PC-3 (cell line): ENCODE measurements around the gene ABCA8. TPM values are rescaled to one million over a fixed set of nuclear protein-coding genes. Genes with fewer than 3 reads are reported as not detected.

Experiments used
- ATAC-seq: fragments of 200-7000 bp; cut with Tn5 transposase; 2 replicates; pipeline ENCODE4 v1.9.1; 2020; ENCODE audit warnings: mild to moderate bottlenecking, moderate library complexity
- BruUV-seq: library from RNA; stranded (reverse); fragments of 400-500 nt; replicated peaks from 2 replicates; lab custom pipeline; 2021; lab: Mats Ljungman, UMichigan
- CTCF ChIA-PET: fragments of 300-600 bp; sonication (Branson Sonifier 250); formaldehyde crosslinking; loops from one replicate; lab custom pipeline; 2022; ENCODE audit warnings: antibody characterized with exemption; lab: Charles Lee
- POLR2A ChIA-PET: fragments of 300-600 bp; sonication (Branson Sonifier 250); formaldehyde crosslinking; loops from one replicate; lab custom pipeline; 2022; ENCODE audit warnings: antibody characterized with exemption; ENCODE audit not compliant: unreplicated experiment; lab: Charles Lee
- DNase-seq: peaks from one replicate; pipeline ENCODE4 v3.0.0-alpha.2; 2015
- H2AFZ ChIP-seq: fragments of 300-600 bp; sonication (generic); 2 replicates; pipeline ENCODE4 v1.6.0; 2016; ENCODE audit warnings: antibody characterized with exemption, low read length
- H3F3A ChIP-seq: fragments of 300-600 bp; sonication (generic); one replicate; pipeline ENCODE4 v1.6.0; 2017; ENCODE audit warnings: antibody characterized with exemption, low read length, control low read depth, mild to moderate bottlenecking; ENCODE audit not compliant: unreplicated experiment
- H3K27ac ChIP-seq: fragments of 300-600 bp; sonication (generic); 2 replicates; pipeline ENCODE4 v1.5.1; 2016; ENCODE audit warnings: mild to moderate bottlenecking, low read length
- H3K27me3 ChIP-seq: fragments of 300-600 bp; sonication (generic); 2 replicates; pipeline ENCODE4 v1.6.1; 2016; ENCODE audit warnings: low read length, mixed read lengths
- H3K36me3 ChIP-seq: fragments of 300-600 bp; sonication (generic); 2 replicates; pipeline ENCODE4 v1.6.1; 2016; ENCODE audit warnings: low read depth, mixed run types, low read length, mixed read lengths
- H3K4me1 ChIP-seq: fragments of 300-600 bp; sonication (generic); 2 replicates; pipeline ENCODE4 v1.5.1; 2016; ENCODE audit warnings: low read length; ENCODE audit not compliant: insufficient read depth
- H3K4me2 ChIP-seq: fragments of 300-600 bp; sonication (generic); 2 replicates; pipeline ENCODE4 v1.6.0; 2016; ENCODE audit warnings: low read length
- H3K4me3 ChIP-seq: fragments of 300-600 bp; sonication (generic); 2 replicates; pipeline ENCODE4 v1.5.1; 2016; ENCODE audit warnings: mild to moderate bottlenecking, low read length, mixed read lengths
- H3K79me2 ChIP-seq: fragments of 300-600 bp; sonication (generic); 2 replicates; pipeline ENCODE4 v1.6.1; 2017; ENCODE audit warnings: low read length, mixed read lengths
- H3K9ac ChIP-seq: fragments of 300-600 bp; sonication (generic); 2 replicates; pipeline ENCODE4 v1.6.0; 2016; ENCODE audit warnings: mild to moderate bottlenecking, low read length
- H3K9me2 ChIP-seq: fragments of 300-600 bp; sonication (generic); replicated peaks from 2 replicates; pipeline ENCODE4 v1.6.1; 2016; ENCODE audit warnings: mixed run types, low read length, mixed read lengths
- H3K9me3 ChIP-seq: fragments of 300-600 bp; sonication (generic); 2 replicates; pipeline ENCODE4 v1.6.1; 2016; ENCODE audit warnings: low read length, mixed read lengths
- H4K20me1 ChIP-seq: fragments of 300-600 bp; sonication (generic); 2 replicates; pipeline ENCODE4 v1.6.1; 2016; ENCODE audit warnings: low read length, mixed read lengths
- EZH2 ChIP-seq: fragments of 300-600 bp; sonication (generic); IDR thresholded peaks from one replicate; pipeline ENCODE4 v1.6.1; 2017; ENCODE audit warnings: antibody characterized with exemption, mild to moderate bottlenecking, low read length; ENCODE audit not compliant: unreplicated experiment
- EZH2phosphoT487 ChIP-seq: fragments of 300-600 bp; sonication (generic); IDR thresholded peaks from 2 replicates; pipeline ENCODE4 v1.6.1; 2018; ENCODE audit warnings: mild to moderate bottlenecking, antibody characterized with exemption, low read length, borderline replicate concordance
- intact Hi-C: fragments of 100-400 bp; cut with micrococcal nuclease; formaldehyde crosslinking; loops from 2 replicates; pipeline ENCODE4 v1.9.0; 2023
- total RNA-seq: library from RNA; depleted of rRNA; stranded (reverse); fragments of >200 nt; gene quantifications from 2 replicates; pipeline ENCODE4 v1.2.3, GENCODE V29; 2014
- TF ChIP-seq, protein P1 (sequence below): fragments of 300-600 bp; sonication (generic); conservative IDR thresholded peaks from 2 replicates; pipeline ENCODE4 v1.5.1; 2017; ENCODE audit warnings: antibody characterized with exemption, low read depth, mild to moderate bottlenecking, low read length

The ABCA8 gene
- total RNA-seq, 1 experiment from 2014 or later = 0.22 TPM

DNA sequence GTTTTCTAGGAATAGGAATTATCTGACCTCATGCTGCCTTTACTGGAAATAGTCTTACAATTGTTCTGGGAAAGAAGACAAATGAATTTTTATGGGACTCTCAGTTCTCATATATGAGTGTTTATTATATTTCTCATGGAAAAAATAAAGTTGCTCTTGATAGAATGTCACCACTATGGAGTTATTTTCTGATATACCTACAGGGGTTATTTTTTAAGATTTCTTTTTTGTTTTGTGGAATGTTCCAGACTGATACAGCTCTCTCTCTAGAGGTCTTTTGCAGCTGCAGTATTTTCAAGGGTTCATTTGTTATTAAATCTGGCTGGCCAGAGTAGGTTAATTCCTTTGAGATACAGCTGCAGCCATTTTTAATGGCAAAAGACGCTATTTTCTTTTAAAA is 100.7 kb downstream of the ABCA8 start:
- no peaks in the 10 kb centered on the region for H3K4me1 ChIP-seq
- DNase-seq = no peak
- no TSS peak for BruUV-seq
- H3K27me3 ChIP-seq = no peaks in the 10 kb centered on the region
- H3K79me2 ChIP-seq = no peaks in the 10 kb centered on the region
- intact Hi-C loops = no loop called here
- no peaks in the 10 kb centered on the region for H3K9me3 ChIP-seq
- POLR2A ChIA-PET = no interaction called here
- no peaks in the 10 kb centered on the region for H3K9me2 ChIP-seq
- CTCF ChIA-PET = no interaction called here
- H3K4me2 ChIP-seq = no peak overlapping the region
- TF ChIP-seq EZH2phosphoT487 (no peak), EZH2 (no peak)
- H2AFZ ChIP-seq = no peak overlapping the region
- no peaks in the 10 kb centered on the region for H3K36me3 ChIP-seq
- H3K4me3 ChIP-seq = no peak overlapping the region
- no peak overlapping the region for H3K9ac ChIP-seq
- H4K20me1 ChIP-seq = no peaks in the 10 kb centered on the region
- no peak overlapping the region for H3K27ac ChIP-seq
- no peaks in the 10 kb centered on the region for H3F3A ChIP-seq
- no peak for ATAC-seq

DNA sequence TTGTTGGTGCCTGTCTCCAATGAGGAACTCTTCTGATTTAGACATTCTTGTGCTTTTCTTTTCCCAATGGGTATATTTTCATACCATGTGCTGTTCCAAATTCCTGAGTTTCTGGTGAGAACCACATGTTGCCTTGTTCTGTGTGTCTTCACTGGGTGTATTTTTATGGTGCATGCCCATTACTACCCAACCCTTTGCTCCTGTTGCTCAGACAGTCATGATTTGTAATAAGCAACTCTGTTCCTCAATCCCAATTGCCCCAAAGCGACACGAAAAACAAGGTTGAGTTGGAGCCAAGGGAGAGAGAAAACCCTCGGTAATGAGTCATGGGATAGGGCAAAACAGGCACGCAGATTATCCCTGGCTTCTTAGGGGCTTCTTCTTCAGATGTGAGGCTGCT is 101.8 kb downstream of the ABCA8 start:
- Histone ChIP-seq H3K4me1 (no peaks in the 10 kb centered on the region), H4K20me1 (no peaks in the 10 kb centered on the region), H3K4me2 (no peak overlapping the region), H3K79me2 (no peaks in the 10 kb centered on the region), H2AFZ (no peak overlapping the region), H3K9ac (no peak overlapping the region), H3F3A (no peaks in the 10 kb centered on the region), H3K27me3 (no peaks in the 10 kb centered on the region), H3K9me2 (no peaks in the 10 kb centered on the region), H3K36me3 (no peaks in the 10 kb centered on the region), H3K4me3 (no peak overlapping the region), H3K9me3 (no peaks in the 10 kb centered on the region), H3K27ac (no peak overlapping the region)
- intact Hi-C loops = no loop called here
- ATAC-seq (no peak), DNase-seq (no peak)
- ChIA-PET POLR2A (interaction anchor here (0.5 kb wide), 1 partner anchor 176 kb away, joined by 5 read pairs; no protein-coding TSS in a partner anchor), CTCF (no interaction called here)
- TF ChIP-seq EZH2 = no peak
- TF ChIP-seq EZH2phosphoT487 = no peak
- TF ChIP-seq, protein P1, sequence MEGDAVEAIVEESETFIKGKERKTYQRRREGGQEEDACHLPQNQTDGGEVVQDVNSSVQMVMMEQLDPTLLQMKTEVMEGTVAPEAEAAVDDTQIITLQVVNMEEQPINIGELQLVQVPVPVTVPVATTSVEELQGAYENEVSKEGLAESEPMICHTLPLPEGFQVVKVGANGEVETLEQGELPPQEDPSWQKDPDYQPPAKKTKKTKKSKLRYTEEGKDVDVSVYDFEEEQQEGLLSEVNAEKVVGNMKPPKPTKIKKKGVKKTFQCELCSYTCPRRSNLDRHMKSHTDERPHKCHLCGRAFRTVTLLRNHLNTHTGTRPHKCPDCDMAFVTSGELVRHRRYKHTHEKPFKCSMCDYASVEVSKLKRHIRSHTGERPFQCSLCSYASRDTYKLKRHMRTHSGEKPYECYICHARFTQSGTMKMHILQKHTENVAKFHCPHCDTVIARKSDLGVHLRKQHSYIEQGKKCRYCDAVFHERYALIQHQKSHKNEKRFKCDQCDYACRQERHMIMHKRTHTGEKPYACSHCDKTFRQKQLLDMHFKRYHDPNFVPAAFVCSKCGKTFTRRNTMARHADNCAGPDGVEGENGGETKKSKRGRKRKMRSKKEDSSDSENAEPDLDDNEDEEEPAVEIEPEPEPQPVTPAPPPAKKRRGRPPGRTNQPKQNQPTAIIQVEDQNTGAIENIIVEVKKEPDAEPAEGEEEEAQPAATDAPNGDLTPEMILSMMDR = no peak
- no TSS peak for BruUV-seq

DNA sequence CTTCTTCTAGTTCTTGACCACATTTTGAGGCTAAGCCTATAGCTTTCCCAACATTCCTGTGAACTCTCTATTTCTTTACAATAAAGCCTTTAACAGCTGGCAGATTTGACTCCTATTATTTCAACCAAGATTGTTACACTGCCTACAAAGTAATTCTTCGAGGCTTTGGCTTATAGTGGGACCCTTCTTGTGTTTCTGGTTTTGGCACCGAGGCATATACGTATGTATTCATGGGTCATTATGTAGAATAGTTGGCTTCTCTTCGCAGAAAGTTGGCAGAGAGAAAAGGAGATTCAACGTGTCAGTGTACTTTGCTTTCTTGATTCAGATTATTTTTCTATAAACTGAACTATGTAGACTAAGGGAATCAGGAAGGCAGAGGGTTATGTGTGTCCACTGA is 102.2 kb downstream of the ABCA8 start:
- Histone ChIP-seq H3K4me1 (no peaks in the 10 kb centered on the region), H3K4me2 (no peak overlapping the region), H3K36me3 (no peaks in the 10 kb centered on the region), H3K9me2 (no peaks in the 10 kb centered on the region), H3K9me3 (no peaks in the 10 kb centered on the region), H3K27me3 (no peaks in the 10 kb centered on the region), H3K4me3 (no peak overlapping the region), H4K20me1 (no peaks in the 10 kb centered on the region), H2AFZ (no peak overlapping the region), H3F3A (no peaks in the 10 kb centered on the region), H3K79me2 (no peaks in the 10 kb centered on the region), H3K9ac (no peak overlapping the region), H3K27ac (no peak overlapping the region)
- DNase-seq (no peak), ATAC-seq (no peak)
- TF ChIP-seq EZH2phosphoT487 (no peak), EZH2 (no peak)
- TF ChIP-seq, protein P1 = no peak
- ChIA-PET CTCF (no interaction called here), POLR2A (interaction anchor here (0.5 kb wide), 1 partner anchor 175 kb away, joined by 5 read pairs; no protein-coding TSS in a partner anchor)
- intact Hi-C loops = no loop called here
- no TSS peak for BruUV-seq
